ENCODE measurements around the gene ZBTB17.

The ZBTB17 gene

GRCh38 chr1:15991427-15992186 lies 15.7 kb upstream of the ZBTB17 start:
- no peaks in the 10 kb centered on the region for H3K9me3 ChIP-seq (ENCODE audit: control insufficient read depth, low read length)
- H3K4me3 ChIP-seq (ENCODE audit: insufficient read depth in 1 of 2, low read depth in 1 of 2, low read length in 2 of 2) = no peak overlapping the region
- no peak overlapping the region for H3K4ac ChIP-seq (ENCODE audit: low read depth in 1 of 2, low read length in 2 of 2)
- peaks cover 1% of the 10 kb centered on the region for H3K4me1 ChIP-seq (ENCODE audit: control insufficient read depth, insufficient read depth, low read depth, low read length)
- peaks cover 0 to 4% of the 10 kb centered on the region in 2 experiments for H3K27me3 ChIP-seq (ENCODE audit: control insufficient read depth in 1 of 2, insufficient read depth in 1 of 2, low read length in 2 of 2)
- H3K27ac ChIP-seq (ENCODE audit: low read length, poor library complexity, severe bottlenecking) = no peak overlapping the region
- no peak overlapping the region for H2AFZ ChIP-seq (ENCODE audit: low read depth, low read length)
- no peak overlapping the region for H2BK15ac ChIP-seq (ENCODE audit: low read depth, poor library complexity, severe bottlenecking)
- H3K9ac ChIP-seq (ENCODE audit: low read length) = no peak overlapping the region
- no peak overlapping the region for H2BK120ac ChIP-seq (ENCODE audit: low read depth, low read length)
- no peaks in the 10 kb centered on the region for H3K79me1 ChIP-seq (replicated peaks; ENCODE audit: low read length, poor library complexity, severe bottlenecking)
- no peak overlapping the region for H3K4me2 ChIP-seq (ENCODE audit: low read length, poor library complexity, severe bottlenecking)
- DNase-seq = no peak
- 84% methylated on average over 11 of the region's 11 CpGs for WGBS
- H3K18ac ChIP-seq (ENCODE audit: low read depth in 1 of 2, low read length in 2 of 2) = no peak overlapping the region
- no peak overlapping the region for H3K23ac ChIP-seq (ENCODE audit: low read length in 2 of 2)
- H2AK5ac ChIP-seq (ENCODE audit: low read length, severe bottlenecking) = no peak overlapping the region
- no peaks in the 10 kb centered on the region for H3K36me3 ChIP-seq (ENCODE audit: control insufficient read depth in 1 of 2, insufficient read depth in 2 of 2, low read depth in 1 of 2, low read length in 2 of 2)
- no peak overlapping the region for H4K91ac ChIP-seq (ENCODE audit: low read length)
- no peak overlapping the region for H3K14ac ChIP-seq (ENCODE audit: low read length in 2 of 2)
- no peak overlapping the region for H4K8ac ChIP-seq (ENCODE audit: low read length)
- H2BK12ac ChIP-seq (ENCODE audit: low read length in 2 of 2) = no peak overlapping the region
- H2BK5ac ChIP-seq (ENCODE audit: low read depth, low read length, poor library complexity, severe bottlenecking) = no peak overlapping the region

- Histone ChIP-seq H3K4ac (ENCODE audit: low read depth in 1 of 2, low read length in 2 of 2) (no peak overlapping the region), H2BK12ac (ENCODE audit: low read length in 2 of 2) (no peak overlapping the region), H3K18ac (ENCODE audit: low read depth in 1 of 2, low read length in 2 of 2) (no peak overlapping the region), H3K36me3 (ENCODE audit: control insufficient read depth in 1 of 2, insufficient read depth in 2 of 2, low read depth in 1 of 2, low read length in 2 of 2) (no peaks in the 10 kb centered on the region), H3K4me3 (ENCODE audit: insufficient read depth in 1 of 2, low read depth in 1 of 2, low read length in 2 of 2) (no peak overlapping the region), H2BK15ac (ENCODE audit: low read depth, poor library complexity, severe bottlenecking) (no peak overlapping the region), H3K4me1 (ENCODE audit: control insufficient read depth, insufficient read depth, low read depth, low read length) (peaks cover 1% of the 10 kb centered on the region), H4K91ac (ENCODE audit: low read length) (no peak overlapping the region), H3K27me3 (ENCODE audit: control insufficient read depth in 1 of 2, insufficient read depth in 1 of 2, low read length in 2 of 2) (peaks cover 0 to 4% of the 10 kb centered on the region in 2 experiments), H2AK5ac (ENCODE audit: low read length, severe bottlenecking) (no peak overlapping the region), H2BK5ac (ENCODE audit: low read depth, low read length, poor library complexity, severe bottlenecking) (no peak overlapping the region), H3K23ac (ENCODE audit: low read length in 2 of 2) (peak overlapping the region in 1 of 2 experiments; percentile 61), H3K9ac (ENCODE audit: low read length) (no peak overlapping the region), H4K8ac (ENCODE audit: low read length) (no peak overlapping the region), H2BK120ac (ENCODE audit: low read depth, low read length) (no peak overlapping the region), H3K27ac (ENCODE audit: low read length, poor library complexity, severe bottlenecking) (no peak overlapping the region), H3K14ac (ENCODE audit: low read length in 2 of 2) (no peak overlapping the region), H3K9me3 (ENCODE audit: control insufficient read depth, low read length) (no peaks in the 10 kb centered on the region), H2AFZ (ENCODE audit: low read depth, low read length) (no peak overlapping the region), H3K79me1 (replicated peaks; ENCODE audit: low read length, poor library complexity, severe bottlenecking) (no peaks in the 10 kb centered on the region), H3K4me2 (ENCODE audit: low read length, poor library complexity, severe bottlenecking) (no peak overlapping the region)
- DNase-seq = no peak
- WGBS = 88% methylated on average over 6 of the region's 9 CpGs
Observed at GRCh38 chr1:15989776-15990175, 13.9 kb upstream of the ZBTB17 start.

- Histone ChIP-seq H3K79me1 (replicated peaks; ENCODE audit: low read length, poor library complexity, severe bottlenecking) (no peaks in the 10 kb centered on the region), H2BK5ac (ENCODE audit: low read depth, low read length, poor library complexity, severe bottlenecking) (no peak overlapping the region), H3K36me3 (ENCODE audit: control insufficient read depth in 1 of 2, insufficient read depth in 2 of 2, low read depth in 1 of 2, low read length in 2 of 2) (no peaks in the 10 kb centered on the region), H3K9me3 (ENCODE audit: control insufficient read depth, low read length) (no peaks in the 10 kb centered on the region), H2BK15ac (ENCODE audit: low read depth, poor library complexity, severe bottlenecking) (no peak overlapping the region), H4K8ac (ENCODE audit: low read length) (no peak overlapping the region), H2BK120ac (ENCODE audit: low read depth, low read length) (no peak overlapping the region), H3K4me3 (ENCODE audit: insufficient read depth in 1 of 2, low read depth in 1 of 2, low read length in 2 of 2) (no peak overlapping the region), H3K4me2 (ENCODE audit: low read length, poor library complexity, severe bottlenecking) (no peak overlapping the region), H3K23ac (ENCODE audit: low read length in 2 of 2) (no peak overlapping the region), H2AFZ (ENCODE audit: low read depth, low read length) (no peak overlapping the region), H3K4ac (ENCODE audit: low read depth in 1 of 2, low read length in 2 of 2) (no peak overlapping the region), H3K18ac (ENCODE audit: low read depth in 1 of 2, low read length in 2 of 2) (no peak overlapping the region), H2BK12ac (ENCODE audit: low read length in 2 of 2) (no peak overlapping the region), H3K27me3 (ENCODE audit: control insufficient read depth in 1 of 2, insufficient read depth in 1 of 2, low read length in 2 of 2) (peaks cover 0 to 4% of the 10 kb centered on the region in 2 experiments), H4K91ac (ENCODE audit: low read length) (no peak overlapping the region), H3K27ac (ENCODE audit: low read length, poor library complexity, severe bottlenecking) (no peak overlapping the region), H2AK5ac (ENCODE audit: low read length, severe bottlenecking) (no peak overlapping the region), H3K14ac (ENCODE audit: low read length in 2 of 2) (no peak overlapping the region), H3K9ac (ENCODE audit: low read length) (no peak overlapping the region), H3K4me1 (ENCODE audit: control insufficient read depth, insufficient read depth, low read depth, low read length) (peaks cover 1% of the 10 kb centered on the region)
- WGBS = 88% methylated on average over 12 of the region's 13 CpGs
- DNase-seq = no peak
Observed at GRCh38 chr1:15988856-15989736, 13.2 kb upstream of the ZBTB17 start.

- peak; percentile 21 for DNase-seq
- no peak overlapping the region for H3K23ac ChIP-seq (ENCODE audit: low read length in 2 of 2)
- no peak overlapping the region for H3K4me2 ChIP-seq (ENCODE audit: low read length, poor library complexity, severe bottlenecking)
- H3K4ac ChIP-seq (ENCODE audit: low read depth in 1 of 2, low read length in 2 of 2) = no peak overlapping the region
- H3K4me1 ChIP-seq (ENCODE audit: control insufficient read depth, insufficient read depth, low read depth, low read length) = peaks cover 1% of the 10 kb centered on the region
- no peak overlapping the region for H4K91ac ChIP-seq (ENCODE audit: low read length)
- no peak overlapping the region for H2BK5ac ChIP-seq (ENCODE audit: low read depth, low read length, poor library complexity, severe bottlenecking)
- H3K79me1 ChIP-seq (replicated peaks; ENCODE audit: low read length, poor library complexity, severe bottlenecking) = no peaks in the 10 kb centered on the region
- peaks cover 13% of the 10 kb centered on the region for H3K9me3 ChIP-seq (ENCODE audit: control insufficient read depth, low read length)
- no peak overlapping the region for H3K9ac ChIP-seq (ENCODE audit: low read length)
- no peak overlapping the region for H2AFZ ChIP-seq (ENCODE audit: low read depth, low read length)
- no peaks in the 10 kb centered on the region for H3K36me3 ChIP-seq (ENCODE audit: control insufficient read depth in 1 of 2, insufficient read depth in 2 of 2, low read depth in 1 of 2, low read length in 2 of 2)
- no peak overlapping the region for H4K8ac ChIP-seq (ENCODE audit: low read length)
- no peak overlapping the region for H2BK15ac ChIP-seq (ENCODE audit: low read depth, poor library complexity, severe bottlenecking)
- no peak overlapping the region for H3K4me3 ChIP-seq (ENCODE audit: insufficient read depth in 1 of 2, low read depth in 1 of 2, low read length in 2 of 2)
- no peak overlapping the region for H3K14ac ChIP-seq (ENCODE audit: low read length in 2 of 2)
- peaks cover 0 to 4% of the 10 kb centered on the region in 2 experiments for H3K27me3 ChIP-seq (ENCODE audit: control insufficient read depth in 1 of 2, insufficient read depth in 1 of 2, low read length in 2 of 2)
- H2BK12ac ChIP-seq (ENCODE audit: low read length in 2 of 2) = no peak overlapping the region
- no peak overlapping the region for H2BK120ac ChIP-seq (ENCODE audit: low read depth, low read length)
- WGBS = 60% methylated on average over 4 of the region's 5 CpGs
- H2AK5ac ChIP-seq (ENCODE audit: low read length, severe bottlenecking) = no peak overlapping the region
- H3K18ac ChIP-seq (ENCODE audit: low read depth in 1 of 2, low read length in 2 of 2) = no peak overlapping the region
- no peak overlapping the region for H3K27ac ChIP-seq (ENCODE audit: low read length, poor library complexity, severe bottlenecking)
Observed at GRCh38 chr1:15985611-15986297, 9.9 kb upstream of the ZBTB17 start.
